Posterior vena cava (tissue), 2 donors: ENCODE results near the gene L3MBTL4. TPM values are rescaled to one million over a fixed set of nuclear protein-coding genes. Genes with fewer than 3 reads are reported as not detected.

Source experiments
- DNase-seq: peaks from one replicate; pipeline ENCODE4 v3.0.0-alpha.2; 2020; ENCODE audit warnings: low spot score
- intact Hi-C, 2 donors: fragments of 100-400 bp; cut with DNase I; formaldehyde crosslinking; loops; one replicate each; pipeline versions ENCODE4 v1.14.1 to v1.14.2; 2022 to 2023
- long read RNA-seq, 2 donors: library from polyadenylated mRNA; unstranded; transcript quantifications; one replicate each; pipeline ENCODE4 v2.0.0, GENCODE V29; 2020 to 2021
- total RNA-seq, 2 donors: library from RNA; stranded (reverse); fragmentation: NEBNext Ultra II Directional; extraction: Animal tissue kit (Norgen Biotek cat#: 25700); gene quantifications; one replicate each; pipeline ENCODE4 v1.2.1, GENCODE V29; 2021
- donor health status: DM: yes; HTN: yes; CAD: no.
- donor health status: DM: yes; HTN: yes; CAD: no.

The L3MBTL4 gene
- total RNA-seq = 10 to 100 TPM; 10.5 to 17.6 TPM
- long read RNA-seq, donor 1, partial matches to known transcripts = 0 of 2 reads
- long read RNA-seq, donor 1, other reads (novel, unspliced or antisense) = 2 of 2 reads
- long read RNA-seq, donor 2, partial matches to known transcripts = 0 of 11 reads
- long read RNA-seq, donor 2, other reads (novel, unspliced or antisense) = 10 of 11 reads

DNA sequence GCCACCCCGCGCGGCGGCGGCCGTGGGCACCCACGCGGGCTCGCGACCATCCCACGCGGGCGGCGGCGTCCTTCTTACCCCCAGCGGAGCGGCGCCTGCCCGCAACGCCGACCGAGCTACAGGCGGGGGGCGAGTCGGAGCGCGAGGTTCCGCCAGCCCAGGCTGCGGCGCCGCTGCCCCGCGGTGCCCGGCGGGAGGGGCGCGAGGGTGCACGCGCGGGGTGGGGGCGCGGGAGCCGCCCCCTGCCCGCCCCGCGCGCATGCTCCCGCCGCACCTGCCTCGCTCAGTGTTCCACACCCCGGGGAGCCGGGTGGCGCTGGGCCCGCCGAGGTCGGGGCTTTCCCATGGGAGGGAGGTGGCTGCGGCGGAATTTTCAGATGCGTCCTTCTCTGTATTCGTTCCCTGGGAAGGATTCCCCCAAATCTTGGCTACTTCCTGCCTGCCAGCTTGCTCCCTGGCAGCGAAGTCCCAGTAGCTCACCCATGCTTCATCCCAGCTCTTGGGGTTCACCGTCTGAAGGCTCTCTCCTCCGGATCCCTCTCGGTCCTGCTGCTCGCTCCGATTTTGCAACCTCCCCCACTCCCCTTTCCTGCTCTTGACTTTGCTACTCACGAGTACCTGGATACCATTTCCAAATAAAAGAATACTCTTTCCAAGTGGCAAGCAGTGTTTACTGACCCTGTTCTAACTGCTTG lies at the start of gene L3MBTL4:
TSS of gene L3MBTL4 (minus strand) at position 189 of the 695 bp plus-strand sequence. CDS start 103,286 bp downstream, outside the sequence.
- intact Hi-C loops = no loop called here

DNA sequence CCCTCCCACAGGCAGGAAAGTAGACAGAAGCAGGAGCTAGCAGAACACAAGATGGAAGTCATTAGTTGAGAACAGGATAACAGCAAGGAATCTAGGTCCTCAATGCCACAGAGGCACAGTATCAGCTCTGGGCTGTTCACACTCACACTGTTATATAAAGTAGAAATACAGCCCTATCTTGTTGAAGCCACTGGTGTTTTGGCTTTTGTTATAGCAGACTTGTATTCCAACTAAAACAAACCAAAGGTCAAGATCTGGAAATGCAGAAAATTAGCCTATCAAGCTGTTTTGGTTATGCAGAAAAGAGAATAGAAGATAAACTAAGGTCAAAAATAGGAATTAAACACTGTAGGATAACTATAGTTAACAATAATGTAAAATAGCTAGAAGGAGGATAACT lies 37.5 kb upstream of the L3MBTL4 start:
- intact Hi-C loops = loop anchor here in 1 of 2 donors (5.0 kb wide), 1 partner anchor 65 kb away; no protein-coding TSS in a partner anchor
- no peak for DNase-seq

More for the DNA sequence above, at the start of gene L3MBTL4:
- no peak for DNase-seq

DNA sequence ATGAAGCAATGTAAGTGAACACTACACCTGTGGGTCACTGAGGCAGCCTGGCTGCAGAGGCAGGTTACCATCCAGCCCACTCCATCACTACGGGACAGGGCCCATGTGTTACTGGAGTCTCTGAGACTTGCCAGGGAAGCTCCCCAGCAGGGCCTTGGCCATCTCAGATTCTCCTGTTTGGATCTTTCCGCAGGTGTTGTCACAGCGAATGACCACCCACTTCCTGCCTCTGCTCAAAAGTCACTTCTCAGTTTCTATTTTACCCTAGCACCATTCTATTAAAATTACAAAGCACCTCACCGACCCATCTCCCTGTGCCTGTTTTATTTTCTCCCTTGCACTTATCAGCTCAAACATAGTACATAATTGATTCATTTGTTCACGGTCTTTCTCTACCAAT lies 34.5 kb upstream of the L3MBTL4 start:
- intact Hi-C loops = no loop called here
- no peak for DNase-seq

DNA sequence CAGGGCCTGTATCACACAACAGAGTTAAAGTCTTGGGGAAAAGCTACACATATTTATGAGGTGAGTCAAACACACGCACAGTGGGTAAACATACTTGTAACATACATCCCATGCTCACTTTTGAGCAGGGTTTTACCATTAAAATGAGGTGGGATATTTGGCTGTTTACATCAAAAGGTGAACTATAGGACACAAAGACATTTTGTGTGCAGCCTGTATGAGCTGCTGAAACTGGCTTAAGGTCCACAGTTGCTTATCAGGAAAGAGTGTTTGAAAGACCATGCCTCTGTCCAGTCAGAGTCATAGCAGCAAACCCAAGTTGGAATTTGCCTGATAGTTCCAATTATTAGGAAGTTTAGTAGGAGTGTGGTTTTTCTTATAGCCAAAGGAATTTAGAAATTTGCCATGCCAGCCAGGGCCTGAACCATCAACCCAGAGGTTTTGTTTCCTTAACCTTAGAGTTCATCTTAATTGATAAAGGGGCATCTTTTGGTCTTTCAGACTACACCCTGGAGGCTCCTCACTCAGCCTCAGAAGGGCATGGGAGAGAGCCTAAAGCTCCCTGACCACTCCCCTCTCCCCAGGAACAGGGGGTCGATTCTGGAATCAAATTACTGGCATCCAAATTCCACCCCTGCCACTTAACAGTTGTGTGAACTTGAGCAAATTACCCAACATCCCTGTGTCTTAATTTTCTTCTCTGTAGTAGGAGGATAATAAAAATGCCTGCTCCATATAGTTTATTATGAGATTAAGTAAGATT lies 29.9 kb upstream of the L3MBTL4 start:
- intact Hi-C loops = no loop called here
- no peak for DNase-seq

DNA sequence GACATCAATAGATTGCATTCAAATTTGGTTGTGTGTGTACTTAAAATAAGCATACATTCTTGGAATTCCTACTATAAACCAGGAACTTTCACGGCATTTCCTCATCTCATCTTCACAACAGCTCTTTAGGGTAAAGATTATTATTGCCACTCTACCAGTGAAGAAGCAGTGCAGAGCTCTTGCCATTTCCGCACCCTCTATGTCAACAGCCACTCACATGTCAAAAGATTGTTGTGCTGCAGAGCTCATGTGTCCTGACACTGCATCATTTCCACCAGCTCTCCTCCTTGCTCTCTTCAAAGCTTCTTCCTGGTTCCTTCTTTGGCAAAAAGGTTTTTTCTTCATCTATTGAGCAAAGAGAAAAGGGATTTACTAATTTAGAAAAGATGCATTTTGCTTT lies 26.5 kb upstream of the L3MBTL4 start:
- intact Hi-C loops = no loop called here
- no peak for DNase-seq

DNA sequence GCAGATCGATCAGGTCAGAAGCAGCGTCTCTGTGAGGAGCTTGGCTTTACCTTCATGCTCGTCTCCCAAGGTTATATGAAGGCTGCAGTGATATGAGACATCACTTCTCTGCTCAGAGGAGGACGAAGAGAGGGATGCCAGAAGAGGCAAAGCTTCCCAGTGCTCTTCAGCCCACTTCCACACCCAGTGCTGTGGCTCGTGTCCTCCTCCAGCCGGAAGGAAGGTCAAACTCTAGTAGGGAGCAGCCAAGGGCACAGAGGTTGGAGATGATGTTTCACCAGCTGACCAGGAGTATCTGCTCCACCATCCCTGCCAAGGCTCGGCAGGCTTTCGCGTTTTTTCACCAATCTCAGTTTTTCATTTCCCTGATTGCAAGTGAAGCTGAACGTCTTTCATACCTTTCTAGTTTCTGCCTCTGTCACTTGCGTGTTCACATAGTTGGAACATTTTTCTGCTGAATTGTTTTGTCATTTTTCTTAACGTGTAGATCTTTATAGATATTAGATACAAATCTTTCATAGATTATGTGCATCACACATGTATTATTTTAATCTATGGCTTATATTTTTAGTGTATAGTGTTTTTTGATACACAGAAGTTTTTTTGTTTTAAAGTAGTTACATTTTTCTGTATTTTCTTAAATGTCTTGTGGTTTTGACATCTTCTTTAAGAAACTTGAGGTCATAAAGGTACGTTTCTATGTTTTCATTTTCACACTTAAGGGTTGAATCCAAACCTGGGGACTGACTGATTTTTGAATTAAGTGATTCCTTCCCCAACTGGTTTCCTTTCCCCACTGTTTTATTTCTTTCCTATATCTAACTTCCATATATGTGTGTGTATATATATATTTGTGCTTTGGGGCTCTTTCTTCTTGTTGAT lies 23.5 kb upstream of the L3MBTL4 start:
- DNase-seq = no peak
- intact Hi-C loops = no loop called here

DNA sequence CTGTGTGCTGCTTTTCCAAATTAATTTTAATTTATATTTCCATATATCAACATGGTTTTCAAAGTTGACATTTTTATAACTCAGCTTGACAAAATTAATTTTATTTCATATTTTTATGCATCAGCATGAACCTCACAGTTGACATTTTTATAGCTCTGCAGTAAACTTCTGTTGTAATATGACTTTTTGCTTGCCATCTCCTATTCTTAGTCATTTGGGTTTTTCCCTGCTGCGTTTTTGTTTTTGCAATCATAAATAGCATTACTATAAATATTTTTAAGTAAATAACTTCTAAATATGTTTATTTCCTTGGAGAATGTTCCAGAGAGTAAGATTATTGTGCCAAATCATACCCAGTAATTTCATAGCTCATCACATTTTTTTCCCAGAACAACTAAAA lies 21.0 kb upstream of the L3MBTL4 start:
- intact Hi-C loops = no loop called here
- DNase-seq = no peak

DNA sequence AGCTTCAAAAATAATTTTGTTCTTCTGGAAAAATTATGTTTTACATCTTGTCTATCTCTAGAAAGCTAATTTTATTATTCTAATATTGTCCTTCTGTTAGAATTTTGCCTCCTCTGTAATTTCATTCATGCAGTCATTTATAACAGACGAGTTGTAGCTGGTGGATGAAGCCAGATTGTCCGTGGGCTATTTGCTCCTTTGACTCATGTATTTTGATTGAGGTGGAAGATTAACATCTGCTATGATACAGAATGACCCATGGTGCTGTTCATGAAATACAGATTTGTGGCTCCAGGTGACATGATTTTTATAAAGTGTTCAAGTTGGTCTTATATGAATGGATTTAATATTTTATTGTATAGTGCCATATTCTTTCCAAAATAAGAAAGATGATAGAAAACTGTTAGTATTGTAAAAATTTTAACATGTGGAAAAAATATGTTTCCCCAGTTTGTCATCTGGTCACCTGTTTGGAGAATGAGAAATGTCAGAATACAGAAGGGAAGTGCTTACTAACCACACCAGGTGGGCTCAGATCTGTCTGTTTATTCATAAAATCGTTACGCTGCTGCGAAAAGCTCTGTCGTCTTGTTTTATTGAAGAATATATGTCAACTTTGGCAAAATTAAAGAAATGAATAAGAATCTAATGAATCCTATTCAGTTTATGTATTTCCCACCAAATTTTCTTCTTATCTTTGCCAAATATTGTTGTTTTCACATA lies 20.4 kb upstream of the L3MBTL4 start:
- intact Hi-C loops = no loop called here

DNA sequence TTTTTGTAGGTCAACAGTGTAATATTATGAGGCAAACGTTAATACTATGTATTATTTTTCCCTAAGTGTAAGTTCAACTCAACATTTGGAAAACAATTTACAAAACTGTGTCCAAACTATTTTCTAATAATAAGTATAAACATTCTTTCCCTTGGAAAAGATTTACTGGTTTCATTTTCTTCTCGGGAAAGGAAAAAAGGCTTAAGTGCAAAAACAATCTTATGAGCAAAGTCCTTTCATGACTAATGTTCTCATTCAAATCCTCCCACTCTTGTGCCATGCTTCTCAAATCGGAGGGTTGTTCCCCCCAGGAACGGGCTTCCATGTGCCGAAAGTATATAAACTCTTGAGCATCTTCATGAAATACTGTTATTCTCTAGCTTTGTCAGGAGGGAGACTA lies 19.8 kb upstream of the L3MBTL4 start:
- intact Hi-C loops = no loop called here
- DNase-seq = no peak

More for the DNA sequence above, 20.4 kb upstream of the L3MBTL4 start:
- DNase-seq = no peak

DNA sequence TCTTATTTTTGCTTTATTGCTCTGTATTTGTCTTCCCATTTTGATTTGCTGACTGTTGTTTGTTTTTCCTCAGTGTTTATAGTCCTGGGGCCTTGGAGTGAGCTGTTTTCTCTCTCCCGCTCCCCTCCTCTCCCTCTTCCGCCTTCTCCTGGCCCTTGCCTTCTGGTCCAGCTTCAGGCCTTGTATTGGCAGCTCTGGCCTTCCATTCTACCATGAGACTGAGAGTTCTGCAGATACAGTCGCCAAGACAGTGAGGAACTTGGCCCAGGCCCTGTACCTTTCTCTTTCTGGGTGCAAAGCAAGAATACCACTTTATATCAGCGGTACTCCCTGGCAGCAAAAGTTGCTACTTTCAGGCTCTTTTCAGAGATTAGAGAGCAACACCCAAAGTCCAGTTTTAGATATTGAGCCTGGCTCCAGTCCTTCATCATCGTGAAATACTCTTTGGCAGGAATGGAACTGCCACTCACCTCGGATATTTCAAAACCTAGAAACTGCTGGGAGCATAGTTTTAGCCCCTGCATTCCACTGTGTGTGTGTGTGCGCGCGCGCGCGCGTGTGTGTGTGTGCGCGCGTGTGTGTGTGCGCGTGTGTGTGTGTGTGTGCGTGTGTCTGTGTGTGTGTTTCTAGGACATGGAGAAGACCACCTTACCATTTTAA lies 17.1 kb upstream of the L3MBTL4 start:
- intact Hi-C loops = no loop called here
- no peak for DNase-seq

DNA sequence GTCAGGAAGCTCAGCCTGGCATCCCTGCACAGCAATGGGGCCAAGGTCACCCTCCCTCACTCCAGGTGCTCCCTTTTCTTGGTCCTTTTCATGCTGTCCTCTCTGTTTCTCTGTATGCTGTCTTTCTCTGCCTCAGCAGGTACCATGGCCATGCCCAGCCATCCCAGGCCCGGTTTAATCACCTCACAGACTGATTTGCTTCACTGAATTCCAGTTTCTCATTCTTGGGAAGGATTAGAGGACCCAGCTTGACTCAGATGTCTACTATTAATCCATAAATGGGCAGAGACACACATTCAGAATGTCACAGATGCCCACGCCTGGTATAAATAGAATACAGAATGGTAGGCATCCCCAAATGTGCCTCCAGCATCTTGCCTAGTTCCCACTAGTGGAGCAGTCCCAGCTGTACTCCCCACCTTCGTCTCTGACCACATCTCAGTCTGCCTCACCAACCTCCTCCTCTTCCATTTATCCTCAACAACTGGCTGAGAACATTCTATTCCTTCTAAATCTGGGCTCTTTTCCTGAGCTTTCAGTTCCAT lies 14.2 kb upstream of the L3MBTL4 start:
- DNase-seq = no peak
- intact Hi-C loops = no loop called here

DNA sequence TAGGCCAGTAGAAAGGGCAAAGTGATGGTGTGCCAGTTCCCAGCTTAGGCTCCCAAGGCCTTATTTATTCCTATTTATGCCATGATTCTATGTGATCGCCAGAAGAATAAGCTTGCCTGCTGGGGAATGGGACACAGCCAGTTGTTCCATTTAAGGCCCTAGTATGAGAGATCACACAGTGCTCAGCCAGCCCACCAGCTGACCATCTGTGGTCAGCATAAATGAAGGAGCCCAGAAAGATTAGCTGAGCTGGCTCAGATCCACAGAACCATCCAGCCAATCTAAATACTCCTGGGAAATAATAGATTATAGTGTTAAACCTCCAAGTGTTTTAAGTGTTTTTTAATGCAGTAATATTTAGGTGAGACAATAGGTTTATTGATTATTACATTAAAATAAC lies 12.6 kb upstream of the L3MBTL4 start:
- intact Hi-C loops = no loop called here
- DNase-seq = no peak

DNA sequence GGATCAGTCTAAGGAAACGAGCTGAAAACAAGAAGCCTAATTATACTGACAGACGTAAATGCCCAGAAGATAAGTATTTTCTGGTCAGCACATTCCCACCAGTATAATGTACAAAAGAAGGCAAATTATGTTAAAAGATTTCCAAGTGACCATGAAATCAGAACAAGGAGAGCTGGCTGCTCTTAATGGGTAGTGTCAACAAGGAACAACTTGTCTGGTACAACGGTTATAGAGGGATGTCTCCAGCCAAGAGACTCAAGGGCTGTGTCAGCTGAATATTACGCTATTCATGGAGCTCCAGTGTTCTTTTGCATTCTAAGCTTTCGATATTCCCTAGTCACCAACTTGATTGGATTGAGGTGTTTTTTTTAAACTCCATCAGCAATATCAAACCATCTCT lies 8.6 kb upstream of the L3MBTL4 start:
- intact Hi-C loops = no loop called here
- no peak for DNase-seq

DNA sequence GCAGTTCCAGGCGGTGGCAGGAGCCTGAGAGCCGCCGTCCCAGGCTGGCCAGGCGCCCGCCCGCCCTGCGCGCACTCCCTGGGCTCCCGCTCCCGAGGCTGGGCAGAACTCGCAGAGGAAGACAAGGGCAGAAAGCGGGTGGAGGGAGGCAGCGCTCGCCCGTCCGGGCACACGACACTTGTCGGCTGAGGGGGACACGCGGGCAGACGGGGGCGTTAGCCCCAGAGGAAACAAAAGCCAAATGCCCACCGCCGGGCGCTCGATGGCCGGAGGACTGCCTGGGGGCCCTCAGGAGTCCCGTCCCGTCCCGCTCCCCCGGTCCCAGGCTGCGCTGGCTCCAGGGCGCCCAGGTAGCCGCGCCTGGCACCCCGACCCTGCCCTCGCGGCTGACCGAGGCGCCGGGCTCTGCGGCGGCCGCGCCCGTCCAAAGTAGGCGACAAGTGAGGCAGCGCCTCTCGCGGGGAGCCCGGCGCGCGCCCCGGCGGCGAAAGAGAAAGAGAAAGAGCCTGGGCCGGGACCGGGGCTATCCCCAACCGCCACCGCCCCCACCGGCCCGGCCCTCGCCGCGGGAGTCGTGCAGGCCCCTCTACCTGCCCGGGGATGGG lies 491 bp downstream of the L3MBTL4 start:
- DNase-seq = peak; percentile 88
- intact Hi-C loops = no loop called here

DNA sequence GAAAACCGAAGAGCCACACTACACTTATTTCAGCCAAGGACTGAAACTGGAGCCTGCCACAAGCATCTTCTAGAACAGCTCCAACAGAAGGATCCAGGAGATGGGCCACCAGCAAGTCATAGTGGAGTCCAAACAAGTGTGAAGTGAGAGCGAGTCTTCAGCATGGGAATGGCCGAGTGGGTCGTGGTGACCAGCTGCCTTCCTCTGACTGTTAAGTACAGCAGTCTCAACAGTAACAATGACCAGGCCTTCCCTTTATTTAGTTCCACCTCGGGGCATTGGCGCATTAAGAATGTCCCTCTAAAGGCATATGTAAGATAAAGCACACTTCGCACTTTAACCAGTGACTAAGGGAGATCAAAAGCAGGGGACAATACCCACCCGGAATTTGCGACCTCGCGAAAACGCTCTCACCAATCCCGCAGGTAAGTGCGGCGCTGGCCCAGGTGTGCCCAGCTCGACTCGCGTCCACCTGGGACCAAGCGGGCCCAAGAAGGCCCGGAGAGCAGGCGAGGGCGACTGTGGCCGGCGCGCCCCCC lies 1.1 kb downstream of the L3MBTL4 start:
- no peak for DNase-seq
- intact Hi-C loops = no loop called here

DNA sequence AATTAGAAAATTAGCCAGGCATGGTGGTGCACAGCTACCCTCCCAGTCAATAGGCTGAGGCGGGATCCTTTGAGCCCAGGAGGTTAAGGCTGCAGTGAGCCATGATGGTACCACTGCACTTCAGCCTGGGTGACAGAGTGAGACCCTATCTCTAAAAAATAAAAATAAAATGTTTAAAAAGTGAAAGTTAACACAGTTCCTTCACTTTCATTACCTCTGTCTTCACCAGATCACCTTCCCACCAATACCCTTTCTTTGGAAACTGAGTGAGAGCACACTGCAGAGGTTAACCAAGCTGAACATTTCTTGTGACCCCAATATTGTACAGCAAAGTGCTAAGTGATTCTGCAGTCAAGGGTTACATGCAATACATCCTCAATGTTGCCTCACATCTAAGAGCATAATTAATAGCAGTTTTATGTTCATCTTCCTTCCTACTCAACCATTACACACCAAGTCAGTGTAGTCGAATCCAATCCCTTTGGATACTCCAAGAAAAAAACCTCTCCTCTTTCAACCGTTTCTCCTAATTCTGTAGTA lies 1.7 kb downstream of the L3MBTL4 start:
- DNase-seq = no peak
- intact Hi-C loops = no loop called here

DNA sequence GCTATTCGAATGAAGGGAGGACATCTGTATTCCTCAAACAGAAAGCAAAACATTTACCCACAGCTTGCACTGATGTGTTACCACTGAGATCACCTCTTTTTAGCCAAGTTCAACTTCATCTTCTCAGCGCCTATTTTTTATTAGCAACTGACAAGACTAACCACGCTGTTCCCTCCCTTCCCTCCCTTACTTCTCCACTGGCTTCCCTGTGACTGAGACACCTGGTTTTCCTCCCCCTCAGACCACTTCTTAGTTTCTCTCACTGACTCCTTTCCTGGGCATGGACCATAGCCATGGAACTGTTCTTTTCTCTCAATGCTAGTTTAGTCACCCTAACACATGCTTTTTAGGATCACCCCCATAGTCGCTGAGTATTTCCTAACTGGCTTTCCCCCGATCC lies 3.3 kb downstream of the L3MBTL4 start:
- no peak for DNase-seq
- intact Hi-C loops = no loop called here
